ENCODE measurements around the gene GPATCH3. TPM values are rescaled to one million over a fixed set of nuclear protein-coding genes. Genes with fewer than 3 reads are reported as not detected.
A peak's percentile ranks its signal among the peaks of the same experiment; 100 is the strongest.
"Not testable (repeated sequence)": the region's sequence is repeated elsewhere in the genome, so short reads cannot be mapped to it uniquely, and the experiment has no call there.

GPATCH3 gene
- total RNA-seq, 2 donors from 2014 or later = 13.9 to 14.4 TPM

GRCh38 chr1:26853156-26853555, 47.1 kb downstream of the GPATCH3 start:
- intact Hi-C loops (cut with DNase I) = loop anchor here (2.0 kb wide), 1 partner anchor 26 kb away; no protein-coding TSS in a partner anchor
- H3K4me1 ChIP-seq = peaks cover 22% of the 10 kb centered on the region
- no peak overlapping the region for H3K27ac ChIP-seq
- DNase-seq = peak; percentile 97
- TF ChIP-seq CTCF (IDR thresholded peaks at IDR 0.05) = peak; percentile 81
- H3K9ac ChIP-seq (ENCODE audit: low read depth in 2 of 2, low read length in 2 of 2) = peak overlapping the region in 1 of 2 donors; percentile 9
- H3K9me3 ChIP-seq = no peaks in the 10 kb centered on the region
- no peaks in the 10 kb centered on the region for H3K27me3 ChIP-seq
- no peak overlapping the region for H3K4me3 ChIP-seq
- peaks cover 15% of the 10 kb centered on the region for H3K36me3 ChIP-seq

GRCh38 chr1:26852701-26853100, 47.6 kb downstream of the GPATCH3 start:
- Histone ChIP-seq H3K36me3 (peaks cover 15% of the 10 kb centered on the region), H3K27me3 (no peaks in the 10 kb centered on the region), H3K9ac (ENCODE audit: low read depth in 2 of 2, low read length in 2 of 2) (no peak overlapping the region), H3K9me3 (no peaks in the 10 kb centered on the region), H3K27ac (no peak overlapping the region), H3K4me3 (no peak overlapping the region), H3K4me1 (peaks cover 22% of the 10 kb centered on the region)
- DNase-seq = no peak
- intact Hi-C loops (cut with DNase I) = loop anchor here (2.0 kb wide), 1 partner anchor 26 kb away; no protein-coding TSS in a partner anchor
- no peak for TF ChIP-seq CTCF (IDR thresholded peaks at IDR 0.05)

- TF ChIP-seq CTCF (IDR thresholded peaks at IDR 0.05) = no peak
- Histone ChIP-seq H3K27ac (no peak overlapping the region), H3K36me3 (peaks cover 15% of the 10 kb centered on the region), H3K4me1 (peaks cover 22% of the 10 kb centered on the region), H3K9ac (ENCODE audit: low read depth in 2 of 2, low read length in 2 of 2) (peak overlapping the region in 1 of 2 donors; percentile 74), H3K27me3 (no peaks in the 10 kb centered on the region), H3K9me3 (no peaks in the 10 kb centered on the region), H3K4me3 (no peak overlapping the region)
- no peak for DNase-seq
- intact Hi-C loops (cut with DNase I) = no loop called here
These were observed 49.1 kb downstream of the GPATCH3 start for GRCh38 chr1:26851106-26851684.

GRCh38 chr1:26848941-26849774, 51.1 kb downstream of the GPATCH3 start:
- peak; percentile 95 for DNase-seq
- H3K9ac ChIP-seq (ENCODE audit: low read depth in 2 of 2, low read length in 2 of 2) = peak overlapping the region; percentile 6 to 74
- H3K4me1 ChIP-seq = peaks cover 18% of the 10 kb centered on the region
- H3K9me3 ChIP-seq = no peaks in the 10 kb centered on the region
- no peaks in the 10 kb centered on the region for H3K27me3 ChIP-seq
- peak overlapping the region; percentile 81 for H3K27ac ChIP-seq
- intact Hi-C loops (cut with DNase I) = no loop called here
- H3K36me3 ChIP-seq = peaks cover 15% of the 10 kb centered on the region
- no peak for TF ChIP-seq CTCF (IDR thresholded peaks at IDR 0.05)
- H3K4me3 ChIP-seq = no peak overlapping the region

DNA sequence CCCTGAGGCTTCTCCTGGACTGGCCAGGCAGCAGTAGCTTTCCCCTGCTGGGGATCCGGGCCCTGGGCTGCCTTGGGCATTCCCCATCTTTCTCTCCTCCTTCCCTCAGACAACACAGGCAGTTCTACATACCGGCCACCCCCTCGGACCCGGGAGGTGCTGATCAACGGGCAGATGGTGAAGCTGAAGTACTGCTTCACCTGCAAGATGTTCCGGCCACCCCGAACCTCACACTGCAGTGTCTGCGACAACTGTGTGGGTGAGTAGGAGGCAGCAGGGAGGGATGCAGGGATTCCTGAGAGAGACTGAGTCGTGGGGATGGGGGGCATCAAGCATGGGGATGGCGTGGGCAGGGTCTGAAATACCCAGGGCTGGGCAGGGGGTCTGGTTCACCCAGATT, 51.8 kb downstream of the GPATCH3 start:
- H3K27me3 ChIP-seq = no peaks in the 10 kb centered on the region
- H3K36me3 ChIP-seq = peaks cover 15% of the 10 kb centered on the region
- peak overlapping the region; percentile 6 to 74 for H3K9ac ChIP-seq (ENCODE audit: low read depth in 2 of 2, low read length in 2 of 2)
- TF ChIP-seq CTCF (IDR thresholded peaks at IDR 0.05) = no peak
- intact Hi-C loops (cut with DNase I) = no loop called here
- H3K4me1 ChIP-seq = peaks cover 15% of the 10 kb centered on the region
- no peaks in the 10 kb centered on the region for H3K9me3 ChIP-seq
- no peak overlapping the region for H3K4me3 ChIP-seq
- peak overlapping the region; percentile 81 for H3K27ac ChIP-seq
- DNase-seq = no peak

DNA sequence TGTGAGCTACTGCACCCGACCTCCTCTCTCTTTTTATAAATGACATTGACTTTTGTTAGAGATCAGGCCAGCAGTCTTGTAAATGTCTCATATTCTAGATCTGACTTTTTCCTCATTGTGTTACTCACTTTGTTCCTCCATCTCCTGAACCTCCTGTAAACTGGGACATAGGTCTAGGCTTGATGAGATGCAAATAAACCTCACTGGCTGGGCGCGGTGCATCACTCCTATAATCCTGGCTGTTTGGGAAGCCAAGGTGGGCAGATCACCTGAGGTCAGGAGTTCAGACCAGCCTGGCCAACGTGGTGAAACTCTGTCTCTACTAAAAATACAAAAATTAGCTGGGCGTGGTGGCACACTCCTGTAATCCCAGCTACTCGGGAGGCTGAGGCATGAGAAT, 52.4 kb downstream of the GPATCH3 start:
- H3K27ac ChIP-seq = peak overlapping the region; percentile 81
- DNase-seq; H3K9me3 ChIP-seq; H3K9ac ChIP-seq (ENCODE audit: low read depth in 2 of 2, low read length in 2 of 2); H3K4me3 ChIP-seq; intact Hi-C loops (cut with DNase I); H3K27me3 ChIP-seq: not testable (repeated sequence)
- H3K36me3 ChIP-seq = peaks cover 15% of the 10 kb centered on the region
- H3K4me1 ChIP-seq = peaks cover 11% of the 10 kb centered on the region
